ENCODE data around the gene PLA2G4B.

GRCh38 chr15:41851755-41852370 is 13.2 kb downstream of the PLA2G4B start:
- no peak for TF ChIP-seq CTCF (IDR thresholded peaks at IDR 0.05)
- no peak for TF ChIP-seq REST (IDR thresholded peaks at IDR 0.05; ENCODE audit: insufficient read depth in 1 of 2, low read depth in 2 of 2, low read length in 1 of 2)
- no peak for TF ChIP-seq POLR2AphosphoS5 (IDR thresholded peaks at IDR 0.05; ENCODE audit: low read depth, low read length)
- no peak for TF ChIP-seq SIN3A (IDR thresholded peaks at IDR 0.05; ENCODE audit: borderline replicate concordance, insufficient read depth, low read depth, low read length)
